HEK293T (cell line): ENCODE results near the gene LRRC61.

Source experiments
- CTCF ChIA-PET: fragments of 350-600 bp; formaldehyde crosslinking; extraction: SDS; loops from one replicate; lab custom pipeline; 2021; ENCODE audit warnings: antibody characterized with exemption, inconsistent platforms; lab: Yijun Ruan, JAX
- POLR2A ChIA-PET: fragments of 350-600 bp; formaldehyde crosslinking; extraction: SDS; loops from one replicate; lab custom pipeline; 2020; ENCODE audit warnings: antibody characterized with exemption, inconsistent platforms; lab: Yijun Ruan, JAX
- DNase-seq: peaks from one replicate; pipeline ENCODE4 v3.0.0; 2012; ENCODE audit warnings: mixed read lengths; ENCODE audit errors: extremely low spot score
- ARNT ChIP-seq: fragments of 450-650 bp; IDR thresholded peaks from 2 replicates; pipeline ENCODE4 v1.6.1; 2017; ENCODE audit warnings: mild to moderate bottlenecking
- BHLHE40 ChIP-seq: fragments of 450-650 bp; IDR thresholded peaks from 2 replicates; pipeline ENCODE4 v1.6.1; 2016; ENCODE audit warnings: mild to moderate bottlenecking, moderate library complexity, borderline replicate concordance
- CTBP1 ChIP-seq: fragments of 450-650 bp; IDR thresholded peaks from 2 replicates; pipeline ENCODE4 v1.6.1; 2016; ENCODE audit warnings: borderline replicate concordance
- ELF4 ChIP-seq: fragments of 450-650 bp; IDR thresholded peaks from 2 replicates; pipeline ENCODE4 v1.6.1; 2017; ENCODE audit warnings: antibody characterized with exemption
- FOXA1 ChIP-seq: fragments of 450-650 bp; IDR thresholded peaks from 2 replicates; pipeline ENCODE4 v1.6.1; 2016; ENCODE audit warnings: mild to moderate bottlenecking
- FOXK2 ChIP-seq: fragments of 450-650 bp; IDR thresholded peaks from 2 replicates; pipeline ENCODE4 v1.6.1; 2016; ENCODE audit warnings: mild to moderate bottlenecking
- FOXM1 ChIP-seq: fragments of 450-650 bp; IDR thresholded peaks from 2 replicates; pipeline ENCODE4 v1.6.1; 2017; ENCODE audit warnings: mild to moderate bottlenecking, borderline replicate concordance
- HDGF ChIP-seq: fragments of 450-650 bp; IDR thresholded peaks from 2 replicates; pipeline ENCODE4 v1.6.1; 2017; ENCODE audit warnings: antibody characterized with exemption, borderline replicate concordance
- L3MBTL2 ChIP-seq: fragments of 450-650 bp; conservative IDR thresholded peaks from 2 replicates; pipeline ENCODE4 v1.6.1; 2016; ENCODE audit warnings: mild to moderate bottlenecking
- LEF1 ChIP-seq: fragments of 450-650 bp; IDR thresholded peaks from 2 replicates; pipeline ENCODE4 v1.6.1; 2017; ENCODE audit warnings: mild to moderate bottlenecking, borderline replicate concordance
- NFRKB ChIP-seq: fragments of 450-650 bp; IDR thresholded peaks from 2 replicates; pipeline ENCODE4 v1.6.1; 2016; ENCODE audit warnings: mild to moderate bottlenecking, moderate library complexity
- SP1 ChIP-seq: fragments of 450-650 bp; IDR thresholded peaks from 2 replicates; pipeline ENCODE4 v1.6.1; 2017
- SUZ12 ChIP-seq: fragments of 450-650 bp; IDR thresholded peaks from 2 replicates; pipeline ENCODE4 v1.6.1; 2016; ENCODE audit warnings: mild to moderate bottlenecking
- TARDBP ChIP-seq: fragments of 450-650 bp; IDR thresholded peaks from 2 replicates; pipeline ENCODE4 v1.6.1; 2016
- ZNF384 ChIP-seq: fragments of 450-650 bp; IDR thresholded peaks from 2 replicates; pipeline ENCODE4 v1.6.1; 2016
- TF ChIP-seq, protein P1 (sequence below): fragments of 450-650 bp; IDR thresholded peaks from 2 replicates; pipeline ENCODE4 v1.6.1; 2016

The LRRC61 gene

DNA sequence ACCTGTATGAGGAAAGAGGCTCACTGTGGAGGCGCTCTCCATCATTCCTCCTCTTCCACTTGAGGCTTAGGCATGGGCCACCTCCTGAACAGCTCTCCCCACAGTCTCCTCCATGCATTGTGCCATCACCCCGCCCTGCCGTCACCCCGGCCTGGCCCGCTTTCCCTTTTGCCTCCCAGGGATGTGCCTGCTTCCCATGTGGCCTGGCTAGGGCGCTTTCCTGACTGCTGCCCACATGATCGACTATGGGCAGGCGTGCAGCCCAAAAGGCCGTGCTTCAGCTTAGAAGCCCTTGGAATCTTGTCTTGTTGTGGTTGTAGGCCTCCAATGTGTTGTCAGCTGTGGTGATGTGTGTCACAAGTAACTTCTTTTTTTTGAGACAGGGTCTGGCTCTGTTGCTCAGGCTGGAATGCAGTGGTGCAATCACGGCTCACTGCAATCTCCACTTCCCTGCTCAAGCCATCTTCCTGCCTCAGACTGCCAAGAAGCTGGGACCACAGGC lies 2.0 kb downstream of the LRRC61 start:
- ChIA-PET CTCF (no interaction called here), POLR2A (no interaction called here)
- no peak for TF ChIP-seq FOXK2
- no peak for TF ChIP-seq HDGF
- no peak for TF ChIP-seq L3MBTL2
- TF ChIP-seq ELF4, result no peak
- TF ChIP-seq FOXA1, result no peak
- TF ChIP-seq TARDBP, result no peak
- TF ChIP-seq, protein P1, sequence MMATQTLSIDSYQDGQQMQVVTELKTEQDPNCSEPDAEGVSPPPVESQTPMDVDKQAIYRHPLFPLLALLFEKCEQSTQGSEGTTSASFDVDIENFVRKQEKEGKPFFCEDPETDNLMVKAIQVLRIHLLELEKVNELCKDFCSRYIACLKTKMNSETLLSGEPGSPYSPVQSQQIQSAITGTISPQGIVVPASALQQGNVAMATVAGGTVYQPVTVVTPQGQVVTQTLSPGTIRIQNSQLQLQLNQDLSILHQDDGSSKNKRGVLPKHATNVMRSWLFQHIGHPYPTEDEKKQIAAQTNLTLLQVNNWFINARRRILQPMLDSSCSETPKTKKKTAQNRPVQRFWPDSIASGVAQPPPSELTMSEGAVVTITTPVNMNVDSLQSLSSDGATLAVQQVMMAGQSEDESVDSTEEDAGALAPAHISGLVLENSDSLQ, result no peak
- no peak for TF ChIP-seq SUZ12
- TF ChIP-seq BHLHE40, result no peak
- DNase-seq, result no peak

DNA sequence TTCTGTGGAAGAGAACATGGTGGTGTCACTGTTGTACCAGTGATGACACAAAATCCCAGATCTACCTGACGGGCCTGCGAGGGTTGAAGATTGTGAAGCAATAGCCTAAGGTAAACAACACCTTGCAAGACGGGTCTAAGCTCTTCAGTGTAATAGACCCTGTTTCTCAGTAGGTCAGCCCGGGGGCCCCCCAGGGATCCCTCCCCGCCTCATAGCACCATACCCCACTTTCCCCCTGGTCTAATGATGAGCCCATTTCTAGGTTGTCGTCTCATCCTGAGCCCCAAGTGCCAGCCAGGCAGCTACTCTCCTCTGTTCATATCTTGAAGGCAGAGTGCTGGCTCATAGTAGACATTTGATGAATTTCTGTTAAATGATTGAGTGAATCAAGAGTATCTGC lies 2.7 kb downstream of the LRRC61 start:
- ChIA-PET CTCF (no interaction called here), POLR2A (no interaction called here)
- no peak for DNase-seq
- no peak for TF ChIP-seq L3MBTL2
- TF ChIP-seq NFRKB, result no peak
- TF ChIP-seq ELF4, result no peak
- no peak for TF ChIP-seq FOXM1
- TF ChIP-seq CTBP1, result no peak
- TF ChIP-seq, protein P1, result no peak
- no peak for TF ChIP-seq BHLHE40
- no peak for TF ChIP-seq SUZ12
- no peak for TF ChIP-seq SP1
- no peak for TF ChIP-seq ARNT
- no peak for TF ChIP-seq FOXA1
- TF ChIP-seq LEF1, result no peak
- no peak for TF ChIP-seq HDGF
- no peak for TF ChIP-seq ZNF384
- TF ChIP-seq FOXK2, result no peak
- no peak for TF ChIP-seq TARDBP

DNA sequence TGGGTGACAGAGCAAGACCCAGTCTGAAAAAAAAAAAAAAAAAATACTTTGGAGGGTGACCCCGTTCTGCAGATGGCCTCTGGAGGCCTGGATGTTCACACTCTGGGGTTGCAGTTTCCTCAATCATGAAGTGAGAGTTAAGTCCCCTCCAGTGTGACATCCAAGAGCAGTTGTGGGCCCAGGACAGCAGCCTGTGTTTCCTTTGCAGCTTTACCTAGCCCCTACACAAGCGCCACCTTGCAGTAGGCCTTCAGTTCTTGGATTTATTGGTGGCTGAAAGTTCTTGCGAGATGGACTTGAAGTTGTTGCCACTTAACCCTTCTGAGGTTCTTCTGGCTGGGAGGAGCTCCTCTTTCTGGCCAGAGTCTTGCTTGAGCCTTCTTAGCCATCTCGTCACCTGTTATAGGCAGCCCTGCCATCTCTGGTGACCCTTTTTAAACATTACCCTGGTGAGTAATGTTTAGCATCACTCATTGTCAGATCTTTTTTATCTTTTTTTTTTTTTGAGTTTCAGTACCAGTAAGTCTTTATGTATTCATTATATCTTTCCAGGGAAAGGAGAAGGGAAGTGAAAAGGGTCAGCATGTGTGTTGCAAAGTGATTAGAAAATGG lies 3.6 kb downstream of the LRRC61 start:
- no peak for TF ChIP-seq ARNT
- TF ChIP-seq BHLHE40, result no peak
- TF ChIP-seq TARDBP, result no peak
- TF ChIP-seq SUZ12, result no peak
- no peak for TF ChIP-seq ZNF384
- no peak for TF ChIP-seq FOXA1
- TF ChIP-seq HDGF, result no peak
- no peak for TF ChIP-seq CTBP1
- no peak for TF ChIP-seq SP1
- TF ChIP-seq, protein P1, result no peak
- TF ChIP-seq LEF1, result no peak
- no peak for DNase-seq
- ChIA-PET POLR2A (no interaction called here), CTCF (no interaction called here)

DNA sequence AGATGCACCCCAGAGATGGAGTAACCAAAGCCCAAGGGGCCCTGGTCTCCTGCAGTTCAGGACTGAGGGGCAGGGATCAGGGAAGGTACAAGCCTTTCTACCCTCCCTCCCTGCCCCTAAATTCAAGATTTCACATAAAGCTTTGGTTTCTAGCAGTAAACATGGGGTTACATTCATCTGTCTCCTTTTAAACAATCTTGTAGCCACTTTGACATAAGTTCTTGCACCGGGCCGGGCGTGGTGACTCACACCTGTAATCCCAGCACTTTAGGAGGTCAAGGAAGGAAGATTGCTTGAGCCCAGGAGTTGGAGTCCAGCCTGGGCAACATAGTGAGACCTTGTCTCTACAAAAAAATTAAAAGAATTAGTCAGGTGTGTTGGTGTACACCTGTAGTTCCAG lies 4.2 kb downstream of the LRRC61 start:
- TF ChIP-seq L3MBTL2, result no peak
- no peak for TF ChIP-seq FOXA1
- no peak for TF ChIP-seq LEF1
- TF ChIP-seq SP1, result no peak
- TF ChIP-seq ELF4, result no peak
- TF ChIP-seq, protein P1, result no peak
- TF ChIP-seq BHLHE40, result no peak
- TF ChIP-seq ARNT, result no peak
- TF ChIP-seq CTBP1, result no peak
- no peak for TF ChIP-seq ZNF384
- no peak for TF ChIP-seq NFRKB
- no peak for TF ChIP-seq TARDBP
- TF ChIP-seq HDGF, result no peak
- TF ChIP-seq FOXK2, result no peak
- no peak for TF ChIP-seq FOXM1
- TF ChIP-seq SUZ12, result no peak
- ChIA-PET POLR2A (no interaction called here), CTCF (no interaction called here)
- no peak for DNase-seq

DNA sequence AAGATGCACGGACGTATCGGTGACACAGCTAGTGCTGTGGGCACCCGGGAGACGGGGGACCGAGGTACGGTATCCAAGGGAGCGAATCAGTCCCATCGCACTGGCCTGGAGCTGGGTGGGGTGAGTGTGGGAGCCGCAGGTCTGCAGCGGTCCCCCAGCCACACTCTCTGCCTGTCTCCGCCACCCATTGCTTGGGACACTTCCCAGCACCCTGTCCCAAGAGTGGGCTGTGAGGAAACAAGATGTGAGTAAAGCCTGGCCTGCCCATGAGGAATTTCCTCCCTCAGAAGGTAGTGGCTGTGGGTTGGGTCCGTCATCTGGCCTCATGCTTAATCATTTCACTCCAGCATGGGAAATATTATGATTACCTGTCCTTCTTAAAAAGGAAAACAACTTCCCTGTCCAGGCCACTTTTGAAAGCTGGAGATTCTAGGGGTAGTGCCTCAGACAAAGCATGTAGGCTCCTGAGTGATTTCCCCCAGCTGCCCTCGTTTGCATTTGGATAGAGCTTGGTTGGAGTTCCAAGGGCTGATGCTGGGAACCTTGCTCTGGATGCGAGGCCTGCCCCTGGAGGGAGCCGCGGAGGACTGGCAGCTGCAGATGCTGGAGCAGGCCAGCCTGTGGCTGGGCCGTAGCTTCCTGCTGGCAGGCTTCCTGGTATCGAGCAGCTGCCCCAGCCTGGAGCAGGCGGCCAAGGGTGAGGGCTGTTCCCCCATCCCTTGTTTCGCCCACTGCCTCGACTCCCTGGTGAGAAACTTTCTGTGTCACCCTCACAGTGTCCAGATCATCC lies 6.4 kb downstream of the LRRC61 start:
- TF ChIP-seq FOXK2 (no peak), TARDBP (no peak), CTBP1 (no peak), HDGF (no peak), ELF4 (no peak), FOXM1 (no peak), SP1 (no peak), FOXA1 (no peak), BHLHE40 (no peak), NFRKB (no peak), L3MBTL2 (no peak), ZNF384 (no peak), ARNT (no peak), LEF1 (no peak)
- TF ChIP-seq, protein P1, result no peak
- ChIA-PET POLR2A (no interaction called here), CTCF (no interaction called here)
- DNase-seq, result no peak
